ENCODE data around the gene SLC25A24. TPM values are rescaled to one million over a fixed set of nuclear protein-coding genes. Genes with fewer than 3 reads are reported as not detected.

SLC25A24 gene
- total and polyA plus RNA-seq, 2 of the 13 experiments (the other 11 are each of a cell fraction or from before 2014, with no cell fraction given) = 8.0 to 12.4 TPM

DNA sequence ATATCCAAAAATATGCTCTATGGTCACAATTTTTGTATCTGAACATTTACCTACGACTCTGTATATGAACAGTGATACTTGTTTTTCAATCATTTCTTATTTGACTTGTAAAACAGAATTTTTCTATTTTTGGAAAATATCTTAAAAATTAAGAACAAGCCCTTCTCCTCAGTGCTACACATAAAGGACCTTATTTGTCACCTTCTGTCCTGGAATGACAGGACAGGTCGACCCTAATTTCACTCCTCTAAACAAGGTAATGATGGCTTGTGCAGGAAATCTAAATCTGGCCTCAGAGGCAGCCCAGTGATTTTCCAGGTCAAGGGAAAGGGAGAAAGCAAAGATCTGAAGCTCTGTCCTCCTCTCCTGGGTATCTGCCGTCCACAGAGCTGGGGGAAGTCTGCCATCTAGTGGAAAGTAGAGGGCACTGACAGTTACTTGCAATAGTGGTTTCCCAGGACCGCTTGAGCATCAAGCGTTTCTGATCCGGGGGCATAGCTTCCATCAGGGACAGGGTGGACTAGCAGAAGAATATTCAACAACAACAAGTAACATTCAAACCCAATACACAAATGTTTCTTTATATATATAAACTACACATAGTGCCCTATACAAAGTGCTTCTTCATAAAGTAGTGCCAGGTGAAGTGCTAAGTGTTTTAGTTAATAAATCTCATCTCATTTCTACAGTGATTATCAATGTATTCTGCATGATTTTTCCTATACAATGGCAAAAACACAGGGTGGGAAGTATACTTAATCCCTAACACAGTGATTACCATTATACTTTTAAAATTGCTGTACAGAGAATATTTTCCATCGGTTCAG, 74.6 kb downstream of the SLC25A24 start (continued):
- TF ChIP-seq ZBTB39 (CRISPR knock-in tag; IDR thresholded peaks at IDR 0.05) (no peak), TAF15 (IDR thresholded peaks at IDR 0.05; ENCODE audit: low read depth, low read length, poor library complexity, severe bottlenecking) (no peak), ZUFSP (CRISPR knock-in tag; IDR thresholded peaks at IDR 0.05; ENCODE audit: borderline replicate concordance) (no peak), ZNF768 (CRISPR knock-in tag; IDR thresholded peaks at IDR 0.05) (no peak), ZNF546 (CRISPR knock-in tag; conservative IDR thresholded peaks at IDR 0.05) (no peak), NFE2L1 (CRISPR knock-in tag; IDR thresholded peaks at IDR 0.05; ENCODE audit: borderline replicate concordance) (no peak), EEA1 (CRISPR knock-in tag; IDR thresholded peaks at IDR 0.05; ENCODE audit: borderline replicate concordance) (no peak), SRSF9 (IDR thresholded peaks at IDR 0.05; ENCODE audit: borderline replicate concordance, insufficient read depth, low read depth, low read length, poor library complexity, severe bottlenecking) (no peak), ZNF263 (CRISPR knock-in tag; IDR thresholded peaks at IDR 0.05) (no peak), PBX3 (CRISPR knock-in tag; IDR thresholded peaks at IDR 0.05; ENCODE audit: borderline replicate concordance) (no peak), CTCF (CRISPR knock-in tag; IDR thresholded peaks at IDR 0.05) (peak; percentile 93), POLR2AphosphoS2 (IDR thresholded peaks at IDR 0.05; ENCODE audit: low read depth, low read length) (no peak), MIER2 (CRISPR knock-in tag; IDR thresholded peaks at IDR 0.05) (no peak), ZNF776 (CRISPR knock-in tag; IDR thresholded peaks at IDR 0.05) (no peak), PCBP1 (IDR thresholded peaks at IDR 0.05; ENCODE audit: borderline replicate concordance, low read depth, low read length) (no peak), RAD21 (CRISPR knock-in tag; IDR thresholded peaks at IDR 0.05) (peak; percentile 89)

Data from HepG2 (cell line).